Lung (tissue), 12 donors: Measurements from ENCODE around the gene ST6GALNAC3. TPM values are rescaled to one million over a fixed set of nuclear protein-coding genes. Genes with fewer than 3 reads are reported as not detected.

Experiments
- ATAC-seq: fragments of 200-7000 bp; cut with Tn5 transposase; one replicate; pipeline ENCODE4 v1.9.1; 2020; ENCODE audit warnings: moderate number of reproducible peaks; ENCODE audit not compliant: insufficient read depth, low FRiP score
- DNase-seq, 3 donors: peaks; one replicate each; pipeline ENCODE4 v3.0.0-alpha.2; 2013 to 2017
- H3K27ac ChIP-seq, 2 donors: one replicate each; pipeline ENCODE4 v1.5.1; 2013; ENCODE audit warnings: mild to moderate bottlenecking in 2 of 2, moderate library complexity in 2 of 2, control low read depth in 1 of 2, inconsistent platforms in 1 of 2, low read depth in 1 of 2, low read length in 1 of 2
- H3K27me3 ChIP-seq, 3 donors: one replicate each; pipeline ENCODE4 v1.5.1; 2013; ENCODE audit warnings: low read length in 2 of 3; ENCODE audit not compliant: control insufficient read depth in 3 of 3, insufficient read depth in 3 of 3
- H3K36me3 ChIP-seq, 4 donors: one replicate each; pipeline ENCODE4 v1.5.1; 2013; ENCODE audit warnings: low read length in 4 of 4, mild to moderate bottlenecking in 1 of 4, moderate library complexity in 1 of 4; ENCODE audit not compliant: control insufficient read depth in 4 of 4, insufficient read depth in 4 of 4
- H3K4me1 ChIP-seq, 5 donors: one replicate each; pipeline ENCODE4 v1.5.1; 2013; ENCODE audit warnings: low read length in 5 of 5, mild to moderate bottlenecking in 2 of 5, moderate library complexity in 1 of 5; ENCODE audit not compliant: control insufficient read depth in 5 of 5, insufficient read depth in 5 of 5
- H3K4me3 ChIP-seq: one replicate; pipeline ENCODE4 v1.5.1; 2013; ENCODE audit warnings: mild to moderate bottlenecking, control low read depth, moderate library complexity
- H3K9ac ChIP-seq, 2 donors: one replicate each; pipeline ENCODE4 v1.5.1; 2013; ENCODE audit warnings: low read length in 2 of 2, control low read depth in 1 of 2; ENCODE audit not compliant: insufficient read depth in 1 of 2
- H3K9me3 ChIP-seq, 4 donors: one replicate each; pipeline ENCODE4 v1.5.1; 2013; ENCODE audit warnings: low read length in 3 of 4, mild to moderate bottlenecking in 1 of 4, moderate library complexity in 1 of 4; ENCODE audit not compliant: control insufficient read depth in 4 of 4, insufficient read depth in 3 of 4
- WGBS, 2 donors: extraction: QIAGEN DNeasy Blood & Tissue Kit; methylation state at CpG; one replicate each; pipeline ENCODE4 v1.1.7; 2013; 5-methylcytosine and 5-hydroxymethylcytosine counted together
- polyA plus RNA-seq, 2 donors: library from polyadenylated mRNA; stranded (reverse); fragments of 200-250 nt; gene quantifications; one replicate each; pipeline ENCODE4 v1.2.1, GENCODE V29; 2013
- total RNA-seq, 2 donors: library from RNA; depleted of rRNA in 1 of 2; stranded (reverse); fragments of >200 nt in 1 of 2; gene quantifications; one replicate each; pipeline ENCODE4 v1.2.1, GENCODE V29; 2014 to 2021
- TF ChIP-seq, protein P1 (sequence below): IDR thresholded peaks from 2 replicates; pipeline ENCODE4 v1.5.1; 2012; ENCODE audit warnings: mild to moderate bottlenecking; ENCODE audit errors: control extremely low read depth, extremely low read depth
- donor health status: control.
- donor health status: control.
- donor health status: Bipolar disorder and iron deficiency.
- donor health status: healthy.
- donor health status: DM: yes; HTN: yes; CAD: no.

The ST6GALNAC3 gene
- total and polyA plus RNA-seq, 4 donors, result 2.7 to 17.9 (median 12.2) TPM

DNA sequence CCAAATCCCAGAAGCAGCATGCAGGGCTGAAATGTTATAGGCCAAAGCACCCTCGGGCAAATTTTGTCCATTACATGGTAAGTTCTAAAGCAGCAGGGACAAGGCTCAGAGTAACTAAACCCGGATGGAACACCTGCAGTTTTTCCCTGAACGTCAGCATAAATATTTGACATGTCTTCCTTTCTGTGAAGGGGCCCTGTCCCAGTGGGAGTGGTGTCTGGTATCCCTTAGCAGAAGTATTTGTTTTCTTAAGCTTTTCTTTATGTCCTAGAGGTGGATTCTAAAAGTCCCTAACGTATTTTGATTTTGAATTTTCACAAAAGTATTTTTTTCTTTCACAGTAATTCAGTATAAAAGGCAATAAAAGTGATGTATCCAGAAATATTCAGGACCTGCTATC lies 223.9 kb downstream of the ST6GALNAC3 start:
- no peak overlapping the region for H3K9ac ChIP-seq
- 72 to 86% methylated on average over 4 of the region's 4 CpGs for WGBS, 2 donors
- no peak overlapping the region for H3K27ac ChIP-seq
- H3K4me1 ChIP-seq, result peaks cover 0 to 4% (median 0%) of the 10 kb centered on the region in 5 donors
- H3K9me3 ChIP-seq, result no peaks in the 10 kb centered on the region
- ATAC-seq (no peak), DNase-seq (no peak)
- no peaks in the 10 kb centered on the region for H3K36me3 ChIP-seq
- no peak overlapping the region for H3K4me3 ChIP-seq
- no peaks in the 10 kb centered on the region for H3K27me3 ChIP-seq
- TF ChIP-seq, protein P1, sequence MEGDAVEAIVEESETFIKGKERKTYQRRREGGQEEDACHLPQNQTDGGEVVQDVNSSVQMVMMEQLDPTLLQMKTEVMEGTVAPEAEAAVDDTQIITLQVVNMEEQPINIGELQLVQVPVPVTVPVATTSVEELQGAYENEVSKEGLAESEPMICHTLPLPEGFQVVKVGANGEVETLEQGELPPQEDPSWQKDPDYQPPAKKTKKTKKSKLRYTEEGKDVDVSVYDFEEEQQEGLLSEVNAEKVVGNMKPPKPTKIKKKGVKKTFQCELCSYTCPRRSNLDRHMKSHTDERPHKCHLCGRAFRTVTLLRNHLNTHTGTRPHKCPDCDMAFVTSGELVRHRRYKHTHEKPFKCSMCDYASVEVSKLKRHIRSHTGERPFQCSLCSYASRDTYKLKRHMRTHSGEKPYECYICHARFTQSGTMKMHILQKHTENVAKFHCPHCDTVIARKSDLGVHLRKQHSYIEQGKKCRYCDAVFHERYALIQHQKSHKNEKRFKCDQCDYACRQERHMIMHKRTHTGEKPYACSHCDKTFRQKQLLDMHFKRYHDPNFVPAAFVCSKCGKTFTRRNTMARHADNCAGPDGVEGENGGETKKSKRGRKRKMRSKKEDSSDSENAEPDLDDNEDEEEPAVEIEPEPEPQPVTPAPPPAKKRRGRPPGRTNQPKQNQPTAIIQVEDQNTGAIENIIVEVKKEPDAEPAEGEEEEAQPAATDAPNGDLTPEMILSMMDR, result no peak

DNA sequence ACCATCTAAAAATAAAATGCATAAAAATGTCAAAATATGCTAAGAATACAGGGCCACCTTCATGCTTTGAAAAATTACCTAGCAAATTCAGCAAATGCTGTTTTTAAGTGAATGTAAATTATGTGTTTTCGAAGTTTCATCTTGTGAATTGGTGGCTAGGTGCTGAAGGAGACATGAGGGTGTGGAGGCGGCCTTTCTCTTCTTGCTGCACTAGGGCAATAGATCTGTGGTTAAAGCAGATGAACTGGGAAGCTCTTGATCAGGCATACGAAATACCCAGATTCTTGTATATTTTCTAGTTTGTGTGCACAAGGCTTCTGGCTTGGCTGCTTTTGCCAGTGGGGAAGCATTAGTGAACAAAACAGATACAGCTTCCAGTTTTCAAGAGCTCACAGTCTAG lies 224.5 kb downstream of the ST6GALNAC3 start:
- H3K27ac ChIP-seq, result no peak overlapping the region
- 95 to 97% methylated on average over 3 of the region's 3 CpGs for WGBS, 2 donors
- H3K4me1 ChIP-seq, result peaks cover 0 to 4% (median 0%) of the 10 kb centered on the region in 5 donors
- ATAC-seq (no peak), DNase-seq (no peak)
- TF ChIP-seq, protein P1, result no peak
- H3K9ac ChIP-seq, result no peak overlapping the region
- H3K27me3 ChIP-seq, result no peaks in the 10 kb centered on the region
- H3K9me3 ChIP-seq, result no peaks in the 10 kb centered on the region
- H3K36me3 ChIP-seq, result no peaks in the 10 kb centered on the region
- no peak overlapping the region for H3K4me3 ChIP-seq

DNA sequence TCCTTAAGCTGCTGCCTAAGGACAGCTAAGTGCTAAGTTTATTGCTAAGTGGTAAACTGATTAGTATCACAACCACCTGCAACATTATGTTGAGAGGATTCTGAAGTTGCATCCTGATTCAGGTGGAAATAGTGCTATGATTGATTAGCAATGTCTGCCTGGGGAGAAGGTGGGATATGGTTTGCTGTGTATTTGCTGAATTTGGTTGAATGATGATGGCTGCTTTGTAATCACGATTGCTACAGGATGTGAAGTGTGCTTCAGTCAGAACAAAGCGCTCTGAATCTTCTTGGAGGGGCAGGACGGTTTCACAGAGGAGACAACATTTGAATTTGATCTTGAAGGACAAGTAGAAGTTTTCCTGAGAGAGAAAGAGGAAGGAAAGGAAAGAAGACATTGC lies 226.0 kb downstream of the ST6GALNAC3 start:
- Histone ChIP-seq H3K4me3 (no peak overlapping the region), H3K4me1 (peaks cover 0 to 4% (median 0%) of the 10 kb centered on the region in 5 donors), H3K27ac (no peak overlapping the region), H3K27me3 (no peaks in the 10 kb centered on the region), H3K9me3 (no peaks in the 10 kb centered on the region), H3K36me3 (no peaks in the 10 kb centered on the region), H3K9ac (no peak overlapping the region)
- no peak for DNase-seq
- WGBS, 2 donors, result 77 to 90% methylated on average over 3 of the region's 3 CpGs
- TF ChIP-seq, protein P1, result no peak
- ATAC-seq, result no peak

DNA sequence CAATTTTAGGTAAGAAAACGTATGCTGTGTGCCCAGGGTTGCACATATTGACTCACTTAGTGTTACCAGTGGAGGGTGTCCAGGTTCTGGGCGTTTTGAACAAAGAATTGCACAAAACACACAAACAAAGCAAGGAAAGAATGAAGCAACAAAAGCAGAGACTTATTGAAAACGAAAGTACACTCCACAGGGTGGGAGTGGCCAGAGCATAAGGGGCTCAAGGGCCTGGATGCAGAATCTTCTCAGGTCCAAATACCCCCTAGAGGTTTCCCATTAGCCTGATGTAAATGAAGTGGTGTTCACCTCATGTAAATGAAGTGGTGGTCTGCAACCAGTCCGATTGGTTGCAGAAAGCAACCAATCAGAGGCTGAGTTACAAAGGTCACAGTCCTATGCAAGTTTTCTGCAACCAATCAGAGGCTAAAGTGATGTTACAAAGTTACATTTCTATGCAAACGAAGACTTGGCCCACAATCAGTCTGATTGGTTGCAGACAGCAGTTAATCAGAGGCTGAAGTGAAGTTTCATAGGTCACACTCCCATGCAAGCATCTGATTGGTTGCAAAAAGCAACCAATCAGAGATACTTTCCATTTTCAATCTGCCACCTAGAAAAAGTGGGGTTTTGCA lies 228.3 kb downstream of the ST6GALNAC3 start:
- H3K27ac ChIP-seq, result no peak overlapping the region
- H3K9ac ChIP-seq, result no peak overlapping the region
- no peaks in the 10 kb centered on the region for H3K9me3 ChIP-seq
- H3K27me3 ChIP-seq, result no peaks in the 10 kb centered on the region
- no peaks in the 10 kb centered on the region for H3K4me1 ChIP-seq
- 60 to 66% methylated on average over 5 of the region's 5 CpGs for WGBS, 2 donors
- no peaks in the 10 kb centered on the region for H3K36me3 ChIP-seq
- TF ChIP-seq, protein P1, result no peak
- no peak for ATAC-seq
- DNase-seq, result no peak
- no peak overlapping the region for H3K4me3 ChIP-seq
